Mammary epithelial cell (primary cell): Measurements from ENCODE around the gene PTPN21.

Experiments
- CTCF ChIP-seq, 2 donors: IDR thresholded peaks in 1 of 2; conservative IDR thresholded peaks in 1 of 2; 2 replicates each; pipeline ENCODE4 v1.5.1; 2011 to 2012; ENCODE audit warnings: inconsistent platforms in 2 of 2, low read length in 2 of 2, mild to moderate bottlenecking in 2 of 2, control low read depth in 1 of 2, low read depth in 1 of 2; ENCODE audit not compliant: insufficient read depth in 1 of 2; ENCODE audit errors: extremely low read depth in 1 of 2
- EZH2 ChIP-seq: IDR thresholded peaks from 2 replicates; pipeline ENCODE4 v1.6.1; 2012; ENCODE audit warnings: low read length, inconsistent platforms, borderline replicate concordance

GRCh38 chr14:88521818-88522217, 33.0 kb downstream of the PTPN21 start:
- TF ChIP-seq CTCF (conservative IDR thresholded peaks at IDR 0.05 in 1 of 2, IDR thresholded peaks at IDR 0.05 in 1 of 2; ENCODE audit: extremely low read depth in 1 of 2, insufficient read depth in 1 of 2, low read depth in 1 of 2, low read length in 2 of 2) (no peak), EZH2 (no peak)
